Thyroid gland (tissue), 4 donors: ENCODE data around the gene PLCL2. TPM values are rescaled to one million over a fixed set of nuclear protein-coding genes. Genes with fewer than 3 reads are reported as not detected.

Source experiments
- DNase-seq, 2 donors: peaks; one replicate each; pipeline ENCODE4 v3.0.0-alpha.2; 2019
- H3K27ac ChIP-seq, 3 donors: fragments of 200-600 bp; sonication (generic); 1 replicate in 2 of 3; 2 replicates in 1 of 3; pipeline ENCODE4 v1.5.1; 2016 to 2019; ENCODE audit warnings: mild to moderate bottlenecking in 1 of 3, moderate library complexity in 1 of 3
- H3K27me3 ChIP-seq: fragments of 200-600 bp; sonication (generic); one replicate; pipeline ENCODE4 v1.5.1; 2019
- H3K36me3 ChIP-seq, 2 donors: fragments of 200-600 bp; sonication (generic); one replicate each; pipeline ENCODE4 v1.5.1; 2016 to 2019
- H3K4me1 ChIP-seq, 2 donors: fragments of 200-600 bp; sonication (generic); one replicate each; pipeline ENCODE4 v1.5.1; 2017 to 2019
- H3K4me3 ChIP-seq, 3 donors: fragments of 200-600 bp; sonication (generic); replicated peaks in 1 of 3; 1 replicate in 2 of 3; 2 replicates in 1 of 3; pipeline ENCODE4 v1.5.1; 2016; ENCODE audit warnings: mild to moderate bottlenecking in 1 of 3
- H3K9me3 ChIP-seq: fragments of 200-600 bp; sonication (generic); one replicate; pipeline ENCODE4 v1.5.1; 2017
- CTCF ChIP-seq, 6 experiments: fragments of 200-600 bp in 3 of 6; fragments of 450-650 bp in 3 of 6; sonication (generic) in 3 of 6; IDR thresholded peaks; one replicate each; pipeline ENCODE4 v1.5.1; 2016 to 2019; ENCODE audit warnings: antibody characterized with exemption in 6 of 6, mild to moderate bottlenecking in 2 of 6, inconsistent platforms in 1 of 6, moderate library complexity in 1 of 6
- POLR2A ChIP-seq, 2 donors: fragments of 450-650 bp; IDR thresholded peaks; one replicate each; pipeline ENCODE4 v1.6.1; 2017; ENCODE audit warnings: antibody characterized with exemption in 2 of 2, mild to moderate bottlenecking in 2 of 2, moderate library complexity in 1 of 2
- WGBS, 2 donors: methylation state at CpG; one replicate each; pipeline ENCODE4 v1.1.5; 2017; 5-methylcytosine and 5-hydroxymethylcytosine counted together
- intact Hi-C: fragments of 100-400 bp; cut with DNase I; formaldehyde crosslinking; loops from one replicate; pipeline ENCODE4 v1.15.1; 2023
- total RNA-seq, 4 donors: library from RNA; depleted of rRNA; stranded (reverse); fragments of >200 nt; gene quantifications; one replicate each; pipeline ENCODE4 v1.2.3, GENCODE V29; 2016

PLCL2 gene
- total RNA-seq, 4 donors from 2014 or later: 6.3 to 15.3 (median 9.3) TPM

- H3K4me1 ChIP-seq: no peaks in the 10 kb centered on the region
- WGBS, 2 donors: 64 to 71% methylated on average over 4 of the region's 4 CpGs
- intact Hi-C loops: no loop called here
- no peaks in the 10 kb centered on the region for H3K27me3 ChIP-seq
- no peak overlapping the region for H3K4me3 ChIP-seq
- no peaks in the 10 kb centered on the region for H3K36me3 ChIP-seq
- H3K27ac ChIP-seq: no peak overlapping the region
- H3K9me3 ChIP-seq: no peaks in the 10 kb centered on the region
- DNase-seq: no peak
- TF ChIP-seq CTCF (IDR thresholded peaks at IDR 0.05) (no peak), POLR2A (IDR thresholded peaks at IDR 0.05) (no peak)
These were observed 110.2 kb downstream of the PLCL2 start for GRCh38 chr3:16994854-16995525.

GRCh38 chr3:16995601-16996000, 110.8 kb downstream of the PLCL2 start:
- H3K9me3 ChIP-seq: no peaks in the 10 kb centered on the region
- H3K27me3 ChIP-seq: no peaks in the 10 kb centered on the region
- intact Hi-C loops: no loop called here
- no peak overlapping the region for H3K4me3 ChIP-seq
- no peak for DNase-seq
- TF ChIP-seq CTCF (IDR thresholded peaks at IDR 0.05): no peak
- TF ChIP-seq POLR2A (IDR thresholded peaks at IDR 0.05): no peak
- WGBS, 2 donors: 89 to 93% methylated on average over 3 of the region's 3 CpGs
- no peaks in the 10 kb centered on the region for H3K4me1 ChIP-seq
- no peaks in the 10 kb centered on the region for H3K36me3 ChIP-seq
- H3K27ac ChIP-seq: no peak overlapping the region

- Histone ChIP-seq H3K4me1 (no peaks in the 10 kb centered on the region), H3K27ac (no peak overlapping the region), H3K36me3 (no peaks in the 10 kb centered on the region), H3K4me3 (no peak overlapping the region), H3K27me3 (no peaks in the 10 kb centered on the region), H3K9me3 (no peaks in the 10 kb centered on the region)
- WGBS, 2 donors: 89 to 91% methylated on average over 3 of the region's 3 CpGs
- no peak for DNase-seq
- no peak for TF ChIP-seq CTCF (IDR thresholded peaks at IDR 0.05)
- TF ChIP-seq POLR2A (IDR thresholded peaks at IDR 0.05): no peak
- intact Hi-C loops: no loop called here
These were observed 113.6 kb downstream of the PLCL2 start for GRCh38 chr3:16998236-16998923.

- TF ChIP-seq CTCF (IDR thresholded peaks at IDR 0.05): no peak
- TF ChIP-seq POLR2A (IDR thresholded peaks at IDR 0.05): no peak
- Histone ChIP-seq H3K9me3 (no peaks in the 10 kb centered on the region), H3K27ac (no peak overlapping the region), H3K27me3 (no peaks in the 10 kb centered on the region), H3K36me3 (no peaks in the 10 kb centered on the region), H3K4me3 (no peak overlapping the region), H3K4me1 (no peaks in the 10 kb centered on the region)
- WGBS, 2 donors: 83 to 88% methylated on average over 2 of the region's 2 CpGs
- no peak for DNase-seq
- intact Hi-C loops: no loop called here
These were observed 114.4 kb downstream of the PLCL2 start for GRCh38 chr3:16999161-16999560.

GRCh38 chr3:16999871-17000270, 115.1 kb downstream of the PLCL2 start:
- Histone ChIP-seq H3K27ac (no peak overlapping the region), H3K4me3 (no peak overlapping the region), H3K36me3 (no peaks in the 10 kb centered on the region), H3K4me1 (no peaks in the 10 kb centered on the region), H3K27me3 (no peaks in the 10 kb centered on the region), H3K9me3 (no peaks in the 10 kb centered on the region)
- no peak for TF ChIP-seq POLR2A (IDR thresholded peaks at IDR 0.05)
- TF ChIP-seq CTCF (IDR thresholded peaks at IDR 0.05): no peak
- no peak for DNase-seq
- intact Hi-C loops: no loop called here
